Caco-2 (cell line): Measurements from ENCODE around the gene BASP1. TPM values are rescaled to one million over a fixed set of nuclear protein-coding genes. Genes with fewer than 3 reads are reported as not detected.

Experiments
- BruUV-seq: library from RNA; stranded (reverse); fragments of 400-500 nt; replicated peaks from 2 replicates; lab custom pipeline; 2021; lab: Mats Ljungman, UMichigan
- CTCF ChIA-PET: fragments of 300-600 bp; sonication (Branson Sonifier 250); formaldehyde crosslinking; loops from one replicate; lab custom pipeline; 2022; ENCODE audit warnings: antibody characterized with exemption; lab: Charles Lee
- POLR2A ChIA-PET: fragments of 300-600 bp; sonication (Branson Sonifier 250); formaldehyde crosslinking; loops from one replicate; lab custom pipeline; 2022; ENCODE audit warnings: antibody characterized with exemption; lab: Charles Lee
- DNase-seq, 2 experiments: peaks; one replicate each; pipeline versions ENCODE4 v3.0.0 to v3.0.0-alpha.2; 2020 to 2022
- H3K27me3 ChIP-seq: replicated peaks from 2 replicates; pipeline ENCODE4 v1.6.0; 2011; ENCODE audit warnings: low read length; ENCODE audit not compliant: control insufficient read depth, insufficient read depth
- H3K36me3 ChIP-seq: 2 replicates; pipeline ENCODE4 v1.5.1; 2011; ENCODE audit warnings: low read length; ENCODE audit not compliant: control insufficient read depth, insufficient read depth
- H3K4me1 ChIP-seq: fragments of 250-450 bp; sonication (Bioruptor Pico); 2 replicates; pipeline ENCODE4 v1.5.1; 2020; ENCODE audit warnings: mild to moderate bottlenecking
- H3K4me3 ChIP-seq: 2 replicates; pipeline ENCODE4 v1.5.1; 2011; ENCODE audit warnings: low read depth, mild to moderate bottlenecking, control low read depth, low read length
- H3K9me3 ChIP-seq: fragments of 250-450 bp; sonication (Bioruptor Pico); 2 replicates; pipeline ENCODE4 v1.5.1; 2020; ENCODE audit warnings: mild to moderate bottlenecking, moderate library complexity
- H3K27ac Mint-ChIP-seq: one replicate; pipeline ENCODE4 v1.8.0; 2022; ENCODE audit warnings: mixed read lengths; ENCODE audit not compliant: unreplicated experiment
- H3K27me3 Mint-ChIP-seq: one replicate; pipeline ENCODE4 v1.8.0; 2022; ENCODE audit warnings: mixed read lengths; ENCODE audit not compliant: insufficient read depth, unreplicated experiment
- H3K36me3 Mint-ChIP-seq: one replicate; pipeline ENCODE4 v1.8.0; 2022; ENCODE audit warnings: mild to moderate bottlenecking, mixed read lengths; ENCODE audit not compliant: insufficient read depth, unreplicated experiment
- H3K4me1 Mint-ChIP-seq: one replicate; pipeline ENCODE4 v1.8.0; 2022; ENCODE audit warnings: low read depth, mixed read lengths; ENCODE audit not compliant: unreplicated experiment
- H3K4me3 Mint-ChIP-seq: one replicate; pipeline ENCODE4 v1.8.0; 2022; ENCODE audit warnings: mild to moderate bottlenecking, moderate library complexity, mixed read lengths; ENCODE audit not compliant: unreplicated experiment
- H3K9me3 Mint-ChIP-seq: one replicate; pipeline ENCODE4 v1.8.0; 2022; ENCODE audit warnings: mixed read lengths; ENCODE audit not compliant: unreplicated experiment
- intact Hi-C: fragments of 100-400 bp; cut with micrococcal nuclease; formaldehyde crosslinking; loops from one replicate; pipeline ENCODE4 v1.10.0; 2022; ENCODE audit not compliant: unreplicated experiment
- total RNA-seq: library from RNA; stranded (reverse); gene quantifications from 2 replicates; pipeline ENCODE4 v1.2.3, GENCODE V29; 2022
- TF ChIP-seq, protein P1 (sequence below), 2 experiments: fragments of 200-600 bp in 1 of 2; IDR thresholded peaks; 1 replicate in 1 of 2; 2 replicates in 1 of 2; pipeline versions ENCODE4 v1.5.1 to v1.8.0; 2011 to 2022; ENCODE audit warnings: antibody characterized with exemption in 1 of 2, control low read depth in 1 of 2, inconsistent platforms in 1 of 2, low read depth in 1 of 2, low read length in 1 of 2, mild to moderate bottlenecking in 1 of 2, moderate library complexity in 1 of 2; ENCODE audit not compliant: insufficient read depth in 1 of 2, severe bottlenecking in 1 of 2, unreplicated experiment in 1 of 2

BASP1 gene
- total RNA-seq, 1 experiment from 2014 or later, result 78.1 TPM

DNA sequence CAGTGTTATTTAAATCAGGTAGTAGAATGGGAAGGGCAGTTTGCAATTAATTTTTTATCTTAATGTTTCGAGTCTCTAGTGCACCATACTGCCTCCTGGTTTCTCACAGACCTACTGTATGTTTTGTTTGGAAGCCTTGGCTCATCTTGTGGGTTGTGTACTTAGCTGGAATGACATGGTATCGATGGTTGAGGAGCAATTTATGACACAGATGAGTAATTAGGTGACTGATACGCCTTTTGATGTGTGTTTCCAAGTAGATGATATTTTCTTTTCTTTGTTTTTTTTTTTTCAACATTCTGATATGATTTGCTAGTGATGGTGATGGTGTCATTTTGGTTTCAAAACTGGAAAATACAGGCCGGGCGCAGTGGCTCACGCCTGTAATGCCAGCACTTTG, 16.1 kb downstream of the BASP1 start:
- TF ChIP-seq, protein P1, sequence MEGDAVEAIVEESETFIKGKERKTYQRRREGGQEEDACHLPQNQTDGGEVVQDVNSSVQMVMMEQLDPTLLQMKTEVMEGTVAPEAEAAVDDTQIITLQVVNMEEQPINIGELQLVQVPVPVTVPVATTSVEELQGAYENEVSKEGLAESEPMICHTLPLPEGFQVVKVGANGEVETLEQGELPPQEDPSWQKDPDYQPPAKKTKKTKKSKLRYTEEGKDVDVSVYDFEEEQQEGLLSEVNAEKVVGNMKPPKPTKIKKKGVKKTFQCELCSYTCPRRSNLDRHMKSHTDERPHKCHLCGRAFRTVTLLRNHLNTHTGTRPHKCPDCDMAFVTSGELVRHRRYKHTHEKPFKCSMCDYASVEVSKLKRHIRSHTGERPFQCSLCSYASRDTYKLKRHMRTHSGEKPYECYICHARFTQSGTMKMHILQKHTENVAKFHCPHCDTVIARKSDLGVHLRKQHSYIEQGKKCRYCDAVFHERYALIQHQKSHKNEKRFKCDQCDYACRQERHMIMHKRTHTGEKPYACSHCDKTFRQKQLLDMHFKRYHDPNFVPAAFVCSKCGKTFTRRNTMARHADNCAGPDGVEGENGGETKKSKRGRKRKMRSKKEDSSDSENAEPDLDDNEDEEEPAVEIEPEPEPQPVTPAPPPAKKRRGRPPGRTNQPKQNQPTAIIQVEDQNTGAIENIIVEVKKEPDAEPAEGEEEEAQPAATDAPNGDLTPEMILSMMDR (IDR thresholded peaks at IDR 0.05; ENCODE audit: insufficient read depth in 1 of 2, low read depth in 1 of 2, low read length in 1 of 2, severe bottlenecking in 1 of 2, unreplicated experiment in 1 of 2), result no peak
- Histone ChIP-seq H3K4me3 (no peak overlapping the region), H3K27me3 (no peaks in the 10 kb centered on the region), H3K36me3 (no peaks in the 10 kb centered on the region), H3K4me1 (peaks cover 3% of the 10 kb centered on the region), H3K9me3 (no peaks in the 10 kb centered on the region)
- H3K36me3 Mint-ChIP-seq, result peaks cover 80% of the 10 kb centered on the region
- intact Hi-C loops, result no loop called here
- ChIA-PET POLR2A (no interaction called here), CTCF (no interaction called here)
- no peak overlapping the region for H3K27ac Mint-ChIP-seq
- BruUV-seq, result no TSS peak
- peaks cover 17% of the 10 kb centered on the region for H3K4me1 Mint-ChIP-seq
- no peaks in the 10 kb centered on the region for H3K9me3 Mint-ChIP-seq
- H3K27me3 Mint-ChIP-seq, result no peaks in the 10 kb centered on the region
- no peak overlapping the region for H3K4me3 Mint-ChIP-seq
- DNase-seq, result no peak

DNA sequence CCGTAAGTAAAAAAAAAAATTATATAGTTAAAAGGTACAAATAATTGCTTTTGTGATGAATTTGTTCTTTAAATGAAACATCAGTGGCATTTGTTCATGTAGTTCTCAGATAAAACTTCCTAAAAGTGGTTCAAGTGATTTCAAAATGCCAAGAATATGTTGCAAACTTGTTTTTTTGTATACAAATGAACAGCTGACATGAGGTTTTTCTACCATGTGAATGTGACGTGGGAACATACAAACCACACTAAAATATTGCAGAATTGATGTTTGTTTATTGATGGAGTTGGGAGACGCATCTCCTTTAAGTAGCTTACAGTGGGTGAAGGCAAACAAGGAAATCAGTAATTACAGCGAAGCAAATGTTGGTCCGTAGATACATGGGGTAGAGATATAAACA, 16.9 kb downstream of the BASP1 start:
- H3K4me1 ChIP-seq, result peaks cover 12% of the 10 kb centered on the region
- H3K4me3 Mint-ChIP-seq, result no peak overlapping the region
- H3K27me3 Mint-ChIP-seq, result no peaks in the 10 kb centered on the region
- DNase-seq, result no peak
- ChIA-PET CTCF (no interaction called here), POLR2A (no interaction called here)
- intact Hi-C loops, result no loop called here
- H3K36me3 Mint-ChIP-seq, result peaks cover 74% of the 10 kb centered on the region
- H3K27me3 ChIP-seq, result no peaks in the 10 kb centered on the region
- peaks cover 15% of the 10 kb centered on the region for H3K4me1 Mint-ChIP-seq
- BruUV-seq, result no TSS peak
- H3K9me3 ChIP-seq, result no peaks in the 10 kb centered on the region
- no peak overlapping the region for H3K4me3 ChIP-seq
- H3K27ac Mint-ChIP-seq, result no peak overlapping the region
- H3K36me3 ChIP-seq, result no peaks in the 10 kb centered on the region
- TF ChIP-seq, protein P1 (IDR thresholded peaks at IDR 0.05; ENCODE audit: insufficient read depth in 1 of 2, low read depth in 1 of 2, low read length in 1 of 2, severe bottlenecking in 1 of 2, unreplicated experiment in 1 of 2), result no peak
- H3K9me3 Mint-ChIP-seq, result no peaks in the 10 kb centered on the region

DNA sequence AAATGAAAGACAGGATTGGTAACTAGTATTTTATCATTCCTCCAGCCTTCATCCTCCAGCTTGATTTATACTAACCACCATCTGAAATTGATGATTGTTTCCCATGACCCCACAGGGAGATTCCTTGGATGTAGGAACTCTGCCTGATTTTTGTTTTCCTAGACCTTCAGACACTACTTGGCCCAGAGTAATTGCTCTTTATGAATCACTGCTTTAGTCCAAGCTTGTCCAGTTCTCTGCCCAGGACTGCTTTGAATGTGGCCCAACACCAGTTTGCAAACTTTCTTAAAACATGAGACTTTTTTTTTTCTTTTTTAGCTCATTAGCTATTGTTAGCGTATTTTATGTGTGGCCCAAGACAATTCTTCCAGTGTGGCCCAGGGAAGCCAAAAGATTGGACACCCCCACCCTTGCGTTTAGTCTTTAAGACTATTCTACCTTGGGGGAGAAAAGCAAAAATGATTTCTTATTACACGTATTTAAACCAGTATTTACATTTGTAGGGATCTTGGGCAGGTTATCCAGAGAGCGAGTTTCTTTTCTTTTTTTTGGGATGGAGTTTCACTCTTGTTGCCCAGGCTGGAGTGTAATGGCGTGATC, 18.4 kb downstream of the BASP1 start:
- Mint-ChIP-seq H3K4me1 (peaks cover 14% of the 10 kb centered on the region), H3K27ac (no peak overlapping the region), H3K9me3 (no peaks in the 10 kb centered on the region), H3K36me3 (peaks cover 65% of the 10 kb centered on the region), H3K4me3 (no peak overlapping the region), H3K27me3 (no peaks in the 10 kb centered on the region)
- intact Hi-C loops, result no loop called here
- Histone ChIP-seq H3K9me3 (no peaks in the 10 kb centered on the region), H3K36me3 (no peaks in the 10 kb centered on the region), H3K4me1 (peaks cover 16% of the 10 kb centered on the region), H3K4me3 (no peak overlapping the region), H3K27me3 (no peaks in the 10 kb centered on the region)
- BruUV-seq, result no TSS peak
- CTCF ChIA-PET, result no interaction called here
- TF ChIP-seq, protein P1 (IDR thresholded peaks at IDR 0.05; ENCODE audit: insufficient read depth in 1 of 2, low read depth in 1 of 2, low read length in 1 of 2, severe bottlenecking in 1 of 2, unreplicated experiment in 1 of 2), result no peak
- no peak for DNase-seq
- POLR2A ChIA-PET, result no interaction called here
